MM.1S (cell line): ENCODE measurements around the gene PRR18.

Experiments
- CTCF ChIP-seq: fragments of 300-600 bp; sonication (generic); IDR thresholded peaks from 2 replicates; pipeline ENCODE4 v1.5.1; 2016; ENCODE audit warnings: antibody characterized with exemption, low read length, mixed read lengths
- EZH2phosphoT487 ChIP-seq: fragments of 300-600 bp; sonication (generic); IDR thresholded peaks from 2 replicates; pipeline ENCODE4 v1.6.1; 2018; ENCODE audit warnings: antibody characterized with exemption, low read length

- TF ChIP-seq CTCF, result no peak
- TF ChIP-seq EZH2phosphoT487, result no peak
Measured at GRCh38 chr6:166308033-166308768, at the start of gene PRR18.
